Ovary (tissue), 9 donors: ENCODE data around the gene GRWD1. TPM values are rescaled to one million over a fixed set of nuclear protein-coding genes. Genes with fewer than 3 reads are reported as not detected.

Experiments used
- DNase-seq, 5 donors: peaks; one replicate each; pipeline ENCODE4 v3.0.0-alpha.2; 2019 to 2020
- H3K27ac ChIP-seq, 2 donors: fragments of 200-600 bp; one replicate each; pipeline versions ENCODE4 v1.5.1 to v1.8.0; 2019 to 2022
- H3K27me3 ChIP-seq: fragments of 200-600 bp; one replicate; pipeline ENCODE4 v1.8.0; 2022
- H3K36me3 ChIP-seq: fragments of 200-600 bp; sonication (generic); one replicate; pipeline ENCODE4 v1.5.1; 2019
- H3K4me1 ChIP-seq: one replicate; pipeline ENCODE4 v1.8.1; 2013; ENCODE audit warnings: mild to moderate bottlenecking, moderate library complexity; ENCODE audit not compliant: insufficient read depth
- H3K4me3 ChIP-seq: fragments of 200-600 bp; sonication (generic); one replicate; pipeline ENCODE4 v1.5.1; 2017
- H3K9me3 ChIP-seq, 2 donors: fragments of 200-600 bp in 1 of 2; sonication (generic) in 1 of 2; one replicate each; pipeline versions ENCODE4 v1.5.1 to v1.8.1; 2013 to 2019; ENCODE audit warnings: mild to moderate bottlenecking in 1 of 2, moderate library complexity in 1 of 2
- CTCF ChIP-seq, 3 donors: fragments of 450-650 bp in 2 of 3; fragments of 200-600 bp in 1 of 3; IDR thresholded peaks; one replicate each; pipeline versions ENCODE4 v1.5.1 to v1.8.0; 2016 to 2022; ENCODE audit warnings: antibody characterized with exemption in 3 of 3, mild to moderate bottlenecking in 1 of 3
- EP300 ChIP-seq: sonication (generic); formaldehyde crosslinking; IDR thresholded peaks from one replicate; pipeline ENCODE4 v1.6.1; 2017; ENCODE audit warnings: antibody characterized with exemption
- POLR2A ChIP-seq: fragments of 450-650 bp; IDR thresholded peaks from one replicate; pipeline ENCODE4 v1.6.1; 2017; ENCODE audit warnings: antibody characterized with exemption, mild to moderate bottlenecking, moderate library complexity
- WGBS, 3 donors: extraction: QIAGEN DNeasy Blood & Tissue Kit in 1 of 3; methylation state at CpG; one replicate each; pipeline versions ENCODE4 v1.1.5 to v1.1.7; 2013 to 2017; 5-methylcytosine and 5-hydroxymethylcytosine counted together
- intact Hi-C, 4 donors: fragments of 100-400 bp; cut with DNase I; formaldehyde crosslinking; loops; one replicate each; pipeline versions ENCODE4 v1.11.0 to v1.15.1; 2022 to 2023
- polyA plus RNA-seq, 2 donors: library from polyadenylated mRNA; stranded (reverse); fragments of 200-250 nt in 1 of 2; fragments of 350-450 nt in 1 of 2; fragmentation: Illumina TruSeq in 1 of 2; extraction: RNeasy Lipid Tissue Mini Kit (QIAGEN cat#74804) in 1 of 2; gene quantifications; one replicate each; pipeline ENCODE4 v1.2.3, GENCODE V29; 2013 to 2014
- total RNA-seq, 7 donors: library from RNA; depleted of rRNA in 2 of 7; stranded (reverse); fragments of >200 nt in 2 of 7; fragmentation: NEBNext Ultra II Directional in 3 of 7; extraction: Animal tissue kit (Norgen Biotek cat#: 25700) in 3 of 7; gene quantifications; one replicate each; pipeline versions ENCODE4 v1.1.0 to v1.2.4, GENCODE V29; 2016 to 2023
- donor health status: DM: no; HTN: no; CAD: no; lungs with moderate emphysema.
- donor health status: DM: no; HTN: no; CAD: no.
- donor health status: Bipolar disorder and iron deficiency.
- donor health status: DM: yes; HTN: yes; CAD: no.
- donor health status: DM: no; HTN: no; CAD: no.
- donor health status: DM: yes; HTN: yes; CAD: no.

GRWD1 gene
- total and polyA plus RNA-seq, 9 donors = 9.5 to 41.9 (median 27.9) TPM

DNA sequence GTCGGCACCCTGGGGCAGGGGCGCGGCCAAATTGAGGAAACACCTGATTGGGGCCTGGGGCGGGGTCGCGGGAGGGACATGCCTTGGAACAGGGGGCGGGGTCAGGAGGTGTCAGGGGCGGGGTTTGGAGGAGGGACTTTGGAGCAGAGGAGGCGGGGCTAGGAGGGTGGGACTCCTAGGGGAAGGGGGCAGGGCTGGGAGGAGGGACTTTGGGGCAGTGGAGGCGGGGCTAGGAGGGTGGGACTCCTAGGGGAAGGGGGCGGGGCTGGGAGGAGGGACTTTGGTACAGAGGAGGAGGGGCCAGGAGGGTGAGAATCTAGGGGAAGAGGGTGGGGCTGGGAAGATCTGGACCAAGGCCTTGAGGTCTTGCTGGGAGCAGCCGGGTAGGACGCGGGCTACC is 30.4 kb upstream of the GRWD1 start:
- TF ChIP-seq POLR2A (no peak), CTCF (IDR thresholded peaks at IDR 0.05) (no peak), EP300 (no peak)
- Histone ChIP-seq H3K36me3 (no peaks in the 10 kb centered on the region), H3K4me3 (no peak overlapping the region), H3K9me3 (no peaks in the 10 kb centered on the region), H3K27ac (no peak overlapping the region), H3K4me1 (no peaks in the 10 kb centered on the region), H3K27me3 (no peaks in the 10 kb centered on the region)
- peak in 3 of 5 donors; percentile 28 to 51 (median 38) for DNase-seq
- 36 to 40% (median 36%) methylated on average over 14 of the region's 14 CpGs for WGBS, 3 donors
- intact Hi-C loops = no loop called here

GRCh38 chr19:48415806-48416221 is 30.0 kb upstream of the GRWD1 start:
- Histone ChIP-seq H3K4me1 (no peaks in the 10 kb centered on the region), H3K36me3 (no peaks in the 10 kb centered on the region), H3K9me3 (no peaks in the 10 kb centered on the region), H3K27me3 (no peaks in the 10 kb centered on the region), H3K27ac (no peak overlapping the region), H3K4me3 (no peak overlapping the region)
- no peak for DNase-seq
- 54 to 66% (median 65%) methylated on average over 30 of the region's 30 CpGs for WGBS, 3 donors
- intact Hi-C loops = no loop called here
- TF ChIP-seq POLR2A = no peak
- no peak for TF ChIP-seq EP300
- no peak for TF ChIP-seq CTCF (IDR thresholded peaks at IDR 0.05)

DNA sequence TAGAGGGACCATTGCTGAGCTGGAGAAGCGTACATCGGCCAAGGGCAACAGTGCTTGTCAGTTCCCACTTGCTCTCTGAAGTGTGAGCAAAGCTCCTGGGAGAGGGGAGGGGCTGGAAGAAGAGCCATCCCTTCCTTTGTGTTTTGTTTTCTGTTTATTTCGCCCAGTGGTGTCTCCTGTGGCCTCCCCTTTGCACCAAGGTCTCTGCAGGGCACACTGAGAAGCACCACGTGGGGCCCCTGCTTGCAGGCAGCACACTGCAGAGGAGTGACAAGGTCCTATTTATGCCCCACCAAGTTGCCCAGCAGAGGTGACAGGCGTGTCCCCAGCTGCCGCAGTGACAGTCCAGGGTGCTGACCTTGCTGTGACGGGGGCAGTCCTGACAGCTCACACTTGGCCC is 28.4 kb upstream of the GRWD1 start:
- H3K4me1 ChIP-seq = no peaks in the 10 kb centered on the region
- intact Hi-C loops = no loop called here
- TF ChIP-seq EP300 (no peak), CTCF (IDR thresholded peaks at IDR 0.05) (no peak), POLR2A (no peak)
- H3K36me3 ChIP-seq = no peaks in the 10 kb centered on the region
- no peak for DNase-seq
- no peak overlapping the region for H3K27ac ChIP-seq
- WGBS, 3 donors = 78 to 82% (median 82%) methylated on average over 7 of the region's 7 CpGs
- H3K27me3 ChIP-seq = no peaks in the 10 kb centered on the region
- no peaks in the 10 kb centered on the region for H3K9me3 ChIP-seq
- H3K4me3 ChIP-seq = no peak overlapping the region

DNA sequence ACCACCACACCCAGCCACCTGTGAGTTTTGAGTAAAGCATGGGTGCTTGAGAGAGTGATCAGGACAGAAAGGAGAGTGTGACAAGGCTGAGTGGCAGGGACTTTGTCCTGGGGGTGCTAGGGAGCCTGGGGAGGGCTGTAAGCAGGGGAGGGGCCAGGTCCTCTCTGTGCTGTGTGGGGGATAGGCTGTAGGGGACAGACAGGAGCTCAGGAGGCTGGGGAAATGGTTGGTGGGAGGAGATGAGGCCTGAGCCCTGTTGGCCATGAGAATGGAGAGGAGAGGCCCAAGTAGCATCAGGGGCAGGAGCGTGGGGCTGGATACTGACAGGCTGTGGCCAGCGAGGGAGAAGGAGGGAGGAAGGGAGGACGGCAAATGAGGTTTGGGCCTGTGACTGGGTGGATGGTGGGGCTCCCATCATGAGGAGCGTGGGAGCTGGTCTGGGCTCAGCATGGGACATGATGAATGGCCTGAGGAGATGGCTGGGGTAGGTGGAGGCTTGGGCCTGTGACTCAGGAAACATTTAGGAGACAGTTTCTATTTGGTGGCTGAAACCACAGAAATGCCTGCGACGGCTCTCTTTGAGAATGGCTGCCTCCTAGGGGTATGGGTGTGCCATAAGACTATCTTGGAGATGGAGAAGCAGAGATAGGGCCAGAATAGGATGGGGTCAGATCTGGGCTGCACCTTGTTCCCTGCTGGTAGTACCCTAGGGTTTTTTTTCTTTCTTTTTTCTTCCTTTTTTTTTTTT is 27.3 kb upstream of the GRWD1 start:
- no peak overlapping the region for H3K4me3 ChIP-seq
- H3K36me3 ChIP-seq = no peaks in the 10 kb centered on the region
- DNase-seq = no peak
- no peaks in the 10 kb centered on the region for H3K4me1 ChIP-seq
- intact Hi-C loops = no loop called here
- no peak overlapping the region for H3K27ac ChIP-seq
- 65 to 86% (median 85%) methylated on average over 6 of the region's 6 CpGs for WGBS, 3 donors
- H3K9me3 ChIP-seq = no peaks in the 10 kb centered on the region
- TF ChIP-seq POLR2A = no peak
- no peak for TF ChIP-seq CTCF (IDR thresholded peaks at IDR 0.05)
- H3K27me3 ChIP-seq = no peaks in the 10 kb centered on the region
